K562 treated with DMSO at 1 percent for 24 hours (cell line): ENCODE measurements around the gene MXD4. TPM values are rescaled to one million over a fixed set of nuclear protein-coding genes. Genes with fewer than 3 reads are reported as not detected.

Source experiments
- total RNA-seq: library from RNA; unstranded; fragments of 300-600 nt; gene quantifications from 2 replicates; pipeline ENCODE4 v1.2.3, GENCODE V29; 2022; ENCODE audit warnings: low read depth; ENCODE audit not compliant: insufficient read depth

MXD4 gene, protein sequence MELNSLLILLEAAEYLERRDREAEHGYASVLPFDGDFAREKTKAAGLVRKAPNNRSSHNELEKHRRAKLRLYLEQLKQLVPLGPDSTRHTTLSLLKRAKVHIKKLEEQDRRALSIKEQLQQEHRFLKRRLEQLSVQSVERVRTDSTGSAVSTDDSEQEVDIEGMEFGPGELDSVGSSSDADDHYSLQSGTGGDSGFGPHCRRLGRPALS
- 52.8 and 59.8 TPM in 2 replicates for total RNA-seq

DNA sequence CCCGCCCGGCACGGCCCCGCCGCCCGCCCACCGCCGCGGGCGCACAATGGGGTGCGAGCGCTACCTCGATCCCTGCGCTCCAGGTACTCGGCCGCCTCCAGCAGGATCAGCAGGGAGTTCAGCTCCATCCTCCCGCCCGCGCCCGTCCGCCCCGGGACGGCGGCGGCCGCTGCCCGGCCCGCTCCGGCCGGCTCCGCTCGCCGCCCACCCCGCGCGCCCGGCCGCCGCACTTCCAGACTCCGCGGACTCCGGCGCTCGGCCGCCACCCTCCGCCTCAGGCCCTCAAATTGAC is at the start of gene MXD4:
TSS of gene MXD4 (minus strand) at position 257 of the 292 bp plus-strand sequence. CDS start at position 128, 129 bp downstream.

DNA sequence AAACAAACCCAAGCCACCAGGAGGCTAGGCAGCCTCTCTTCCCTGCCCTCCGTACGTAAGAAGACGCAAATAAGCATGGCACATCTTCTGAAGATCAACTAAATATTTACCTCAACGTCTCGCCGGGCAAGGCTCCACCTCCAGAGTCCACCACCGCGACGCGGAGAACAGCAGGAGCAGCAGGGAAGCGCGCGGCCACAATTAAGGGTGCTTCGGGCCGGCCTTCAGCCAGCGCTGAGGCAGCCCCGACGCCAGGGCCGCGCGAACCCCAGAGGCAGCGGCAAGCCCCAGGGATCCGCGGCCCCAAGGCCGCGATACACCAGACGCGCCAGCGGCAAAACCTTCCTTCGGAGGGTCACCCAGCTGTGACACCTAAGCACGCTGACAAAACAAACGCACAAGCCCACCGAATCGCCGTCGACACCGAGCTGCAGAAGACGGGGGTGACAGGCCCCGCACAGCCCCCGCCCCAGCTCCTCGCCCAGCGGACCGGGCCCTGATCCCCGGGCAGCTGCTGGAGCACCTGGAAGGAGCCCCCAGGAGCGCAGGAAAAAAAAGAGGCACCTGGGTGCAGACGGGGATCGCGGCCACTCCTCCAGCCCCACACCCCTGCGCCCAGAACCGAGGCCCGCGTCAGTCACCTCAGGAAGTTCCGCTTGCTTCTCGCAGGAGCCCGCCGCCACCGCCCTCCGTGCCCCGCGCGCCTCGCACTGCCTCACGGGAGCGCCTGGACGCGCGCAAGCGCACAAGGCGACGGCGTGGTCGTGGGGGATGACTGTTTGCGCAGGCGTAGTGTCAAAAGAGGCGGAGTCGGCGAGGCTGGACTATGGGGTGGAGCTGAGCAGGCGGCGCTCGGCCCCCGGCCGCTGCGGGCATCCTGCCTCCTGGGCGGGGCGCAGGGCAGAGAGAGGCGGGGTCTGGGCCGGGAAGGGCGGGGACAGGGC is 20.2 kb downstream of the MXD4 start, which contains the start of the genes HAUS3 and POLN:
TSS of gene HAUS3 (minus strand) at position 712 of the 944 bp plus-strand sequence. CDS start 1,175 bp downstream, outside the sequence.
TSS of gene POLN (minus strand) at position 712 of the 944 bp plus-strand sequence. CDS start 12,890 bp downstream, outside the sequence.

Other genes with a start within 250 kb of the MXD4 start
- 4.5 and 4.6 TPM in 2 replicates for gene NAT8L, start 202.8 kb downstream of the MXD4 start, total RNA-seq
- gene HAUS3, start 20.0 kb downstream of the MXD4 start, total RNA-seq: 20.1 and 25.0 TPM in 2 replicates
- gene POLN, start 20.0 kb downstream of the MXD4 start, total RNA-seq: 0.79 and 1.6 TPM in 2 replicates
- gene ZFYVE28, start 156.5 kb upstream of the MXD4 start, total RNA-seq: 16.5 and 18.5 TPM in 2 replicates
- 0.13 TPM in 1 of 2 replicates, not detected in the other for gene CFAP99, start 156.8 kb upstream of the MXD4 start, total RNA-seq
- gene RNF4, start 207.0 kb upstream of the MXD4 start, total RNA-seq: 31.5 and 35.1 TPM in 2 replicates